Measurements from ENCODE around the gene SLC35B2. TPM values are rescaled to one million over a fixed set of nuclear protein-coding genes. Genes with fewer than 3 reads are reported as not detected.

Gene SLC35B2
- 60.6 and 67.5 TPM in 2 replicates for total RNA-seq (2014; rRNA removed; shearing (Covaris generic))
- polyA plus RNA-seq (2014; cell fraction: nucleus; rRNA removed): 120 and 128 TPM in 2 replicates

- DNase-seq (ENCODE audit: extremely low read depth, low read depth): no peak
Observed at GRCh38 chr6:44257025-44257752, at the start of gene SLC35B2. Gene SLC35B2 (minus strand): TSS chr6:44257528. CDS start chr6:44257410, 118 bp downstream.

GRCh38 chr6:44306710-44307109 lies 49.4 kb upstream of the SLC35B2 start:
- no peak for DNase-seq (ENCODE audit: extremely low read depth, low read depth)

GRCh38 chr6:44305200-44305725 lies 47.9 kb upstream of the SLC35B2 start:
- DNase-seq (ENCODE audit: extremely low read depth, low read depth): no peak

- no peak for DNase-seq (ENCODE audit: extremely low read depth, low read depth)
Observed at GRCh38 chr6:44304282-44305199, 47.2 kb upstream of the SLC35B2 start.

GRCh38 chr6:44303842-44304241 lies 46.5 kb upstream of the SLC35B2 start:
- DNase-seq (ENCODE audit: extremely low read depth, low read depth): no peak

- DNase-seq (ENCODE audit: extremely low read depth, low read depth): no peak
Observed at GRCh38 chr6:44302856-44303255, 45.5 kb upstream of the SLC35B2 start.

- DNase-seq (ENCODE audit: extremely low read depth, low read depth): no peak
Observed at GRCh38 chr6:44301782-44302564, 44.6 kb upstream of the SLC35B2 start.

GRCh38 chr6:44301106-44301505 lies 43.8 kb upstream of the SLC35B2 start:
- DNase-seq (ENCODE audit: extremely low read depth, low read depth): no peak

- DNase-seq (ENCODE audit: extremely low read depth, low read depth): no peak
Observed at GRCh38 chr6:44300292-44300823, 43.0 kb upstream of the SLC35B2 start.

GRCh38 chr6:44298864-44299263 lies 41.5 kb upstream of the SLC35B2 start:
- DNase-seq (ENCODE audit: extremely low read depth, low read depth): no peak

GRCh38 chr6:44298055-44298803 lies 40.9 kb upstream of the SLC35B2 start:
- DNase-seq (ENCODE audit: extremely low read depth, low read depth): no peak

- peak; percentile 8 for DNase-seq (ENCODE audit: extremely low read depth, low read depth)
Observed at GRCh38 chr6:44297063-44298038, 40.0 kb upstream of the SLC35B2 start.

GRCh38 chr6:44294832-44295791 lies 37.8 kb upstream of the SLC35B2 start:
- DNase-seq (ENCODE audit: extremely low read depth, low read depth): no peak

GRCh38 chr6:44292661-44293365 lies 35.5 kb upstream of the SLC35B2 start:
- no peak for DNase-seq (ENCODE audit: extremely low read depth, low read depth)

- no peak for DNase-seq (ENCODE audit: extremely low read depth, low read depth)
Observed at GRCh38 chr6:44291841-44292240, 34.5 kb upstream of the SLC35B2 start.

- no peak for DNase-seq (ENCODE audit: extremely low read depth, low read depth)
Observed at GRCh38 chr6:44289726-44290260, 32.5 kb upstream of the SLC35B2 start.

Data from NCI-H460 (cell line).